ENCODE results near the gene FHOD3.

Gene FHOD3

DNA sequence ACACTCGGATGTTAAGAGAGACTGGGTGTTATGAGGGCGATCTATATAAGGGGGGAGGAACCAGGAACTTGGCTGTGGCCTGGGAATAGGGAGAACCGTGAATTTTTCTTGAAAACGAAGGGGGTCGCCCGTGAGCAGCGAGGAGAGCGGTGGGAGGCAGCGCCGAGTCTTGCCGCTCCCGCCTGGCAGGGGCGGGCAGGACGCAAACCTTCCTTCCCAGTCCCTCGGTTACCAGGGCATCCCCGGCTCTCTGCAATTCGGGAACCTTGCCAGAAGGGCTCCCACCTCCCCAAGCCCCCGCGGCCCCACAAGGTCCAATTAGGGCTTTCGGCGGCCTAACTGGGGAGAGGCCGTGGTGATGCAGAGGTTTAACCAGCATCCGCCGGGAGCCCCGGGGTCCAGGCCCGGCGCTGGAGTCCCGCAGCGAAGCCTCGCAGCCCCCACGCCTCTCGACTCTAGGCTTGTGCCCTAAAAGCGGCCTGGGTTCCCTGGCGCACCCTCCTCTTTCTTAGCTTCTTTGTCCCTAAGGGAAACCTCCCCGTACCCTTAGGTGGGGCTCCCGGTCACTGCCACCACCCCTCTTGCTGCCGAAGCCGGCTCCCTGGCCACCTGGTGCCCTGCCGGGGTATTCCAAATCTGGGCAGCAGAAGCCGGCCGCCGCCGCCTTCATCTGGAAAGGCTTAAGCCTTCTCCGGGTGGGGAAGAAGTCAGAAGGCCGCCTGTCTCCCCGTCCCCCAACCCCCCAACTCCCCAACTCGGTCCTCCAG lies 680 bp upstream of the FHOD3 start:
- TF ChIP-seq TAF1 (IDR thresholded peaks at IDR 0.05; ENCODE audit: borderline replicate concordance, insufficient read depth, low read length) (no peak), POLR2AphosphoS5 (IDR thresholded peaks at IDR 0.05; ENCODE audit: low read depth, low read length) (no peak), FOXP2 (optimal IDR thresholded peaks at IDR 0.05; ENCODE audit: borderline replicate concordance, extremely low read depth, extremely low read length, insufficient read depth) (no peak), SIN3A (IDR thresholded peaks at IDR 0.05; ENCODE audit: borderline replicate concordance, insufficient read depth, low read length) (no peak)

- TF ChIP-seq FOXP2 (optimal IDR thresholded peaks at IDR 0.05; ENCODE audit: borderline replicate concordance, extremely low read depth, extremely low read length, insufficient read depth) (no peak), POLR2AphosphoS5 (IDR thresholded peaks at IDR 0.05; ENCODE audit: low read depth, low read length) (no peak), TAF1 (IDR thresholded peaks at IDR 0.05; ENCODE audit: borderline replicate concordance, insufficient read depth, low read length) (no peak), SIN3A (IDR thresholded peaks at IDR 0.05; ENCODE audit: borderline replicate concordance, insufficient read depth, low read length) (no peak)
- TF ChIP-seq, protein P1, sequence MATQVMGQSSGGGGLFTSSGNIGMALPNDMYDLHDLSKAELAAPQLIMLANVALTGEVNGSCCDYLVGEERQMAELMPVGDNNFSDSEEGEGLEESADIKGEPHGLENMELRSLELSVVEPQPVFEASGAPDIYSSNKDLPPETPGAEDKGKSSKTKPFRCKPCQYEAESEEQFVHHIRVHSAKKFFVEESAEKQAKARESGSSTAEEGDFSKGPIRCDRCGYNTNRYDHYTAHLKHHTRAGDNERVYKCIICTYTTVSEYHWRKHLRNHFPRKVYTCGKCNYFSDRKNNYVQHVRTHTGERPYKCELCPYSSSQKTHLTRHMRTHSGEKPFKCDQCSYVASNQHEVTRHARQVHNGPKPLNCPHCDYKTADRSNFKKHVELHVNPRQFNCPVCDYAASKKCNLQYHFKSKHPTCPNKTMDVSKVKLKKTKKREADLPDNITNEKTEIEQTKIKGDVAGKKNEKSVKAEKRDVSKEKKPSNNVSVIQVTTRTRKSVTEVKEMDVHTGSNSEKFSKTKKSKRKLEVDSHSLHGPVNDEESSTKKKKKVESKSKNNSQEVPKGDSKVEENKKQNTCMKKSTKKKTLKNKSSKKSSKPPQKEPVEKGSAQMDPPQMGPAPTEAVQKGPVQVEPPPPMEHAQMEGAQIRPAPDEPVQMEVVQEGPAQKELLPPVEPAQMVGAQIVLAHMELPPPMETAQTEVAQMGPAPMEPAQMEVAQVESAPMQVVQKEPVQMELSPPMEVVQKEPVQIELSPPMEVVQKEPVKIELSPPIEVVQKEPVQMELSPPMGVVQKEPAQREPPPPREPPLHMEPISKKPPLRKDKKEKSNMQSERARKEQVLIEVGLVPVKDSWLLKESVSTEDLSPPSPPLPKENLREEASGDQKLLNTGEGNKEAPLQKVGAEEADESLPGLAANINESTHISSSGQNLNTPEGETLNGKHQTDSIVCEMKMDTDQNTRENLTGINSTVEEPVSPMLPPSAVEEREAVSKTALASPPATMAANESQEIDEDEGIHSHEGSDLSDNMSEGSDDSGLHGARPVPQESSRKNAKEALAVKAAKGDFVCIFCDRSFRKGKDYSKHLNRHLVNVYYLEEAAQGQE (IDR thresholded peaks at IDR 0.05; ENCODE audit: insufficient read depth in 1 of 2, low read depth in 2 of 2, low read length in 2 of 2): no peak
Observed at GRCh38 chr18:36298126-36298741, 721 bp downstream of the FHOD3 start.

GRCh38 chr18:36299015-36299414 lies 1.5 kb downstream of the FHOD3 start:
- TF ChIP-seq POLR2AphosphoS5 (IDR thresholded peaks at IDR 0.05; ENCODE audit: low read depth, low read length) (no peak), SIN3A (IDR thresholded peaks at IDR 0.05; ENCODE audit: borderline replicate concordance, insufficient read depth, low read length) (no peak), TAF1 (IDR thresholded peaks at IDR 0.05; ENCODE audit: borderline replicate concordance, insufficient read depth, low read length) (no peak), FOXP2 (optimal IDR thresholded peaks at IDR 0.05; ENCODE audit: borderline replicate concordance, extremely low read depth, extremely low read length, insufficient read depth) (no peak)
- TF ChIP-seq, protein P1 (IDR thresholded peaks at IDR 0.05; ENCODE audit: insufficient read depth in 1 of 2, low read depth in 2 of 2, low read length in 2 of 2): no peak

DNA sequence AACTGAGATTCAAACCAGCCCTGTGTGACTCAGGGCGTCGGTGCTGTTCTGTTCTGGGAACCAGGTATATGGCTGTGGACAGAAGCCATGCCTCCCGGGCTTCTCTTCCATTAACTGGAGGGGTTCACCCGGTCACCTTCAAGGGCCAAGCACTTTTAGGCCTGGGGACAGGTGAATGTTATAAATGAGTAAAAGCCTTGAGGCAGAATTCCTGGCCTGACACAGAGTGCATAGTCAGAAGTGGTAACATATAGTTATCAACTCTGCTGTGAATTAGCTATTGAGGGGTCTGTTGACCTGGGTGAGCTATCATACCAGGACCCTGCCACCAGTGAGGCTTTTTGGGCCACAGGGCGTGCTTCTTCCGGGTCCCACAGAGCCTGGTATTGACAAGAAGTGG lies 2.7 kb downstream of the FHOD3 start:
- TF ChIP-seq, protein P1 (IDR thresholded peaks at IDR 0.05; ENCODE audit: insufficient read depth in 1 of 2, low read depth in 2 of 2, low read length in 2 of 2): no peak
- TF ChIP-seq TAF1 (IDR thresholded peaks at IDR 0.05; ENCODE audit: borderline replicate concordance, insufficient read depth, low read length) (no peak), SIN3A (IDR thresholded peaks at IDR 0.05; ENCODE audit: borderline replicate concordance, insufficient read depth, low read length) (no peak)

DNA sequence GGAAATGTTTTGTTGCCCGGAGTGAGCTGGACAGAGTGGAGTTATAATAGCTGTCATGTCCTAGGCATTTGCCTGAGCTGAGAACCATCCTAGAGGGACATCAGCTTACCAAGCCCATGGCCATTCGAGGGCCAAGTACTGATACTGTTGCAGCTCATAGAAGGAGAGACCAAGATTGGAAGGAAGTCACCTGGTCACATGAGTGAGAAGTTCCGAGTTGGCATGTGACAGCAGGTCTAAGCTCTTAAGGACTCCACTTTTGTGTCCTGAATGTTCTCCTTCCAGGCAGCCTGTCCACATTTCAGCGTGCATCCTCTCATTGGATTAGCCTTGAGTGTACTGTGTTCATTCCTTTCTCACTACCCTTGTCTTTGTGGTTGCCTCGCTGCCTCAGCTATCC lies 4.4 kb downstream of the FHOD3 start:
- TF ChIP-seq TAF1 (IDR thresholded peaks at IDR 0.05; ENCODE audit: borderline replicate concordance, insufficient read depth, low read length): no peak

GRCh38 chr18:36302676-36303075 lies 5.2 kb downstream of the FHOD3 start:
- TF ChIP-seq FOXP2 (optimal IDR thresholded peaks at IDR 0.05; ENCODE audit: borderline replicate concordance, extremely low read depth, extremely low read length, insufficient read depth) (no peak), TAF1 (IDR thresholded peaks at IDR 0.05; ENCODE audit: borderline replicate concordance, insufficient read depth, low read length) (no peak), POLR2AphosphoS5 (IDR thresholded peaks at IDR 0.05; ENCODE audit: low read depth, low read length) (no peak)

Measured in PFSK-1 (cell line).